Sigmoid colon (tissue), 7 donors: ENCODE measurements around the gene MX2. TPM values are rescaled to one million over a fixed set of nuclear protein-coding genes. Genes with fewer than 3 reads are reported as not detected.

Experiments
- DNase-seq: peaks from one replicate; pipeline ENCODE4 v3.0.0-alpha.2; 2019
- H3K27ac ChIP-seq, 4 donors: fragments of 200-600 bp; sonication (generic); one replicate each; pipeline ENCODE4 v1.5.1; 2016 to 2019; ENCODE audit warnings: mild to moderate bottlenecking in 1 of 4
- H3K27me3 ChIP-seq, 3 donors: fragments of 200-600 bp; sonication (generic); one replicate each; pipeline ENCODE4 v1.5.1; 2019; ENCODE audit warnings: mild to moderate bottlenecking in 1 of 3
- H3K36me3 ChIP-seq, 4 donors: fragments of 200-600 bp; sonication (generic); one replicate each; pipeline ENCODE4 v1.5.1; 2016 to 2019
- H3K4me1 ChIP-seq, 4 donors: fragments of 200-600 bp; sonication (generic); one replicate each; pipeline ENCODE4 v1.5.1; 2017 to 2019
- H3K4me3 ChIP-seq, 4 donors: fragments of 200-600 bp; sonication (generic); one replicate each; pipeline ENCODE4 v1.5.1; 2017 to 2019; ENCODE audit warnings: mild to moderate bottlenecking in 2 of 4, moderate library complexity in 1 of 4
- H3K9me3 ChIP-seq, 4 donors: fragments of 200-600 bp in 3 of 4; sonication (generic) in 3 of 4; one replicate each; pipeline versions ENCODE4 v1.5.1 to v1.6.1; 2013 to 2019
- EP300 ChIP-seq, 4 donors: sonication (generic); formaldehyde crosslinking; IDR thresholded peaks; one replicate each; pipeline ENCODE4 v1.6.1; 2017; ENCODE audit warnings: antibody characterized with exemption in 4 of 4
- POLR2A ChIP-seq, 2 donors: fragments of 450-650 bp; IDR thresholded peaks; one replicate each; pipeline ENCODE4 v1.6.1; 2016; ENCODE audit warnings: antibody characterized with exemption in 2 of 2, mild to moderate bottlenecking in 2 of 2, moderate library complexity in 2 of 2
- POLR2AphosphoS5 ChIP-seq, 4 donors: sonication (generic); formaldehyde crosslinking; IDR thresholded peaks; one replicate each; pipeline ENCODE4 v1.6.1; 2017; ENCODE audit warnings: antibody characterized with exemption in 4 of 4
- WGBS, 2 donors: extraction: QIAGEN DNeasy Blood & Tissue Kit; methylation state at CpG; one replicate each; pipeline ENCODE4 v1.1.7; 2013; 5-methylcytosine and 5-hydroxymethylcytosine counted together
- intact Hi-C: fragments of 100-400 bp; cut with DNase I; formaldehyde crosslinking; loops from one replicate; pipeline ENCODE4 v1.15.1; 2023
- polyA plus RNA-seq, 3 donors: library from polyadenylated mRNA; stranded (reverse); fragments of 200-250 nt; gene quantifications; one replicate each; pipeline ENCODE4 v1.2.3, GENCODE V29; 2013
- total RNA-seq, 4 donors: library from RNA; depleted of rRNA; stranded (reverse); fragments of >200 nt; gene quantifications; one replicate each; pipeline ENCODE4 v1.1.0, GENCODE V29; 2016
- TF ChIP-seq, protein P1 (sequence below), 4 experiments: fragments of 450-650 bp in 3 of 4; fragments of 200-600 bp in 1 of 4; IDR thresholded peaks; one replicate each; pipeline ENCODE4 v1.5.1; 2016 to 2019; ENCODE audit warnings: antibody characterized with exemption in 4 of 4, mild to moderate bottlenecking in 3 of 4, moderate library complexity in 2 of 4
- donor health status: healthy with polysubstance abuse.
- donor health status: Bipolar disorder and iron deficiency.
- donor health status: healthy.

MX2 gene
- total and polyA plus RNA-seq, 7 donors: 2.5 to 23.9 (median 6.2) TPM

DNA sequence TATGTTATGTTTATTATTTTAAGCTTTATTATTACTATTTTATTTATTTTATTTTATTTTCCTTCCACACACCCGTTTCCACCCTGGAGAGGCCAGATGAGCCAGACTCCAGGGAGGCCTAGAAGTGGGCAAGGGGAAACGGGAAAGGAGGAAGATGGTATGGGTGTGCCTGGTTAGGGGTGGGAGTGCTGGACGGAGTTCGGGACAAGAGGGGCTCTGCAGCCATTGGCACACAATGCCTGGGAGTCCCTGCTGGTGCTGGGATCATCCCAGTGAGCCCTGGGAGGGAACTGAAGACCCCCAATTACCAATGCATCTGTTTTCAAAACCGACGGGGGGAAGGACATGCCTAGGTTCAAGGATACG, 63.7 kb downstream of the MX2 start:
- no peak for TF ChIP-seq POLR2A (IDR thresholded peaks at IDR 0.05)
- no peak for TF ChIP-seq POLR2AphosphoS5 (IDR thresholded peaks at IDR 0.05)
- TF ChIP-seq EP300 (IDR thresholded peaks at IDR 0.05): no peak
- TF ChIP-seq, protein P1, sequence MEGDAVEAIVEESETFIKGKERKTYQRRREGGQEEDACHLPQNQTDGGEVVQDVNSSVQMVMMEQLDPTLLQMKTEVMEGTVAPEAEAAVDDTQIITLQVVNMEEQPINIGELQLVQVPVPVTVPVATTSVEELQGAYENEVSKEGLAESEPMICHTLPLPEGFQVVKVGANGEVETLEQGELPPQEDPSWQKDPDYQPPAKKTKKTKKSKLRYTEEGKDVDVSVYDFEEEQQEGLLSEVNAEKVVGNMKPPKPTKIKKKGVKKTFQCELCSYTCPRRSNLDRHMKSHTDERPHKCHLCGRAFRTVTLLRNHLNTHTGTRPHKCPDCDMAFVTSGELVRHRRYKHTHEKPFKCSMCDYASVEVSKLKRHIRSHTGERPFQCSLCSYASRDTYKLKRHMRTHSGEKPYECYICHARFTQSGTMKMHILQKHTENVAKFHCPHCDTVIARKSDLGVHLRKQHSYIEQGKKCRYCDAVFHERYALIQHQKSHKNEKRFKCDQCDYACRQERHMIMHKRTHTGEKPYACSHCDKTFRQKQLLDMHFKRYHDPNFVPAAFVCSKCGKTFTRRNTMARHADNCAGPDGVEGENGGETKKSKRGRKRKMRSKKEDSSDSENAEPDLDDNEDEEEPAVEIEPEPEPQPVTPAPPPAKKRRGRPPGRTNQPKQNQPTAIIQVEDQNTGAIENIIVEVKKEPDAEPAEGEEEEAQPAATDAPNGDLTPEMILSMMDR (IDR thresholded peaks at IDR 0.05): no peak
- intact Hi-C loops: loop anchor here (5.0 to 10.0 kb wide), 2 partner anchors 258 to 809 kb away; partner anchors contain the start of gene BACE2
- Histone ChIP-seq H3K4me1 (peaks cover 0 to 24% (median 13%) of the 10 kb centered on the region in 4 donors), H3K36me3 (peaks cover 0 to 2% (median 0%) of the 10 kb centered on the region in 4 donors), H3K27me3 (no peaks in the 10 kb centered on the region), H3K4me3 (peak overlapping the region; percentile 63 to 78 (median 66)), H3K9me3 (no peaks in the 10 kb centered on the region), H3K27ac (peak overlapping the region; percentile 60 to 74 (median 68))
- no peak for DNase-seq
- WGBS, 2 donors: 41 to 51% methylated on average over 7 of the region's 7 CpGs

DNA sequence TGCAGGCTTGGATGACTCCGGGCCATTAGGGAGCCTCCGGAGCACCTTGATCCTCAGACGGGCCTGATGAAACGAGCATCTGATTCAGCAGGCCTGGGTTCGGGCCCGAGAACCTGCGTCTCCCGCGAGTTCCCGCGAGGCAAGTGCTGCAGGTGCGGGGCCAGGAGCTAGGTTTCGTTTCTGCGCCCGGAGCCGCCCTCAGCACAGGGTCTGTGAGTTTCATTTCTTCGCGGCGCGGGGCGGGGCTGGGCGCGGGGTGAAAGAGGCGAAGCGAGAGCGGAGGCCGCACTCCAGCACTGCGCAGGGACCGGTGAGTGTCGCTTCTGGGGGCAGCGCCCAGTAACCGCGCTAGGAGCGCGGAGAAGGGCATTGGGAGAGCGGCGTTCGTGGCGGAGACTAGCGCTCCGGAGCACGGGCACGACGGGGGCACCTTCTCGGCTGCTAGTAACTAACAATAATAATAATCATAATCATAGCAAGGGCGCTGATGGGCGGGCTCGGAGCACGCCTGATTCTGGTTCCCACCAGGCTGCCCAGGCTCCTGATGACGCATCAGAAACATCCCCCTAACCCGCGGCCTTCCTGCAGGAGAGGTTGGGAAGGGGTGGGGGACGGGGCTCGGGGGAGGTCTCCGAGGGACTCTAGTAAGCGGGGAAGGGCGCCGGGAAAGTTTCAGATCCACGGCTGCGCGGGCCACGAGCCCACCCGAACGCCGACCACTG, 64.3 kb downstream of the MX2 start, which contains the start of gene MX1:
Gene MX1, plus strand, starts transcription at position 286 of the 722 bp plus-strand sequence. CDS start 5,832 bp downstream, outside the sequence.
- DNase-seq: peak; percentile 84
- peak within 1 kb of the TSS; percentile 60 to 74 (median 68) for H3K27ac ChIP-seq
- peak in 1 of 4 donors; percentile 11 for TF ChIP-seq EP300 (IDR thresholded peaks at IDR 0.05)
- TF ChIP-seq, protein P1 (IDR thresholded peaks at IDR 0.05): no peak
- TF ChIP-seq POLR2AphosphoS5 (IDR thresholded peaks at IDR 0.05): peak; percentile 15 to 85 (median 84)
- TF ChIP-seq POLR2A (IDR thresholded peaks at IDR 0.05): peak; percentile 52 to 56
- no peaks in the 10 kb centered on the region for H3K9me3 ChIP-seq
- H3K4me1 ChIP-seq: peaks cover 0 to 19% (median 8%) of the 10 kb centered on the region in 4 donors
- H3K4me3 ChIP-seq: peak within 1 kb of the TSS; percentile 63 to 78 (median 66)
- H3K27me3 ChIP-seq: no peaks in the 10 kb centered on the region
- intact Hi-C loops: loop anchor here (5.0 to 10.0 kb wide), 2 partner anchors 259 to 809 kb away; partner anchors contain the start of gene BACE2
- H3K36me3 ChIP-seq: peaks cover 0 to 7% (median 0%) of the 10 kb centered on the region in 4 donors
- WGBS, 2 donors: 1% methylated on average over 65 of the region's 65 CpGs

DNA sequence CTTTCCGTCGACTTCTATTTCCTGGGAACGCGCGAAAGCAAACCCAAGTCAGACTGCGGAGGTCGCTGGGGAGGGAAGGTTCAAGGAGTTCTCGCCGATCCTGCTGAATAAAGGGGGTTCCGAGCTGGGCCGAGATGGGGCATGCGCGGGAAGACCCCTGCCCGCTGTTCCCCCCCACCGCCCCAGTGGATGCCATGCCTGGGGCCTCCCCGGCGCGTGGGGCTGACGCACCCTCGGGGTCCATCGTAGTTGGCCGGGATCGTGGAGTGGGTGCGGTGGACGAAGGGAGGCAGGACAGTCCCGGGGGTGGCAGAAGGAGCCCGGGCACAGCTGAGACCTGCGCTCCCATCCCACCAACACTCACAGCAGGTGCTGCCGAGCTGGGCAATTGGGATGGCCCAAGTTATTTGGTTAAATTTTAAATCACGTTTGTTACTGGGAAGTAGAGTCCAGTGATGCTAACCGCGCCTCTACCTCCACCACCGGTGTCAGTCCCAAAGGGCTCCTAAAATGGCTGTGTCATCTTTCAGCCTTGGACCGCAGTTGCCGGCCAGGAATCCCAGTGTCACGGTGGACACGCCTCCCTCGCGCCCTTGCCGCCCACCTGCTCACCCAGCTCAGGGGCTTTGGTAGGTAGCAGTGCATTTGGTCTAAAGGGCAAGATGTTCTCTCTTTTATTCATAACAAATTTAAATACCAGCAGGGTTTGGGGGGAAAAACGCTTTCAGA, 65.0 kb downstream of the MX2 start:
- Histone ChIP-seq H3K27ac (peak overlapping the region; percentile 60 to 74 (median 68)), H3K9me3 (no peaks in the 10 kb centered on the region), H3K27me3 (no peaks in the 10 kb centered on the region), H3K4me1 (peaks cover 0 to 16% (median 6%) of the 10 kb centered on the region in 4 donors), H3K4me3 (peak overlapping the region; percentile 63 to 78 (median 66)), H3K36me3 (peaks cover 0 to 13% (median under 1%) of the 10 kb centered on the region in 4 donors)
- intact Hi-C loops: loop anchor here (5.0 to 10.0 kb wide), 2 partner anchors 260 to 808 kb away; partner anchors contain the start of gene BACE2
- TF ChIP-seq POLR2A (IDR thresholded peaks at IDR 0.05): no peak
- no peak for TF ChIP-seq POLR2AphosphoS5 (IDR thresholded peaks at IDR 0.05)
- TF ChIP-seq, protein P1 (IDR thresholded peaks at IDR 0.05): no peak
- TF ChIP-seq EP300 (IDR thresholded peaks at IDR 0.05): no peak
- DNase-seq: no peak
- WGBS, 2 donors: 22 to 23% methylated on average over 41 of the region's 41 CpGs

DNA sequence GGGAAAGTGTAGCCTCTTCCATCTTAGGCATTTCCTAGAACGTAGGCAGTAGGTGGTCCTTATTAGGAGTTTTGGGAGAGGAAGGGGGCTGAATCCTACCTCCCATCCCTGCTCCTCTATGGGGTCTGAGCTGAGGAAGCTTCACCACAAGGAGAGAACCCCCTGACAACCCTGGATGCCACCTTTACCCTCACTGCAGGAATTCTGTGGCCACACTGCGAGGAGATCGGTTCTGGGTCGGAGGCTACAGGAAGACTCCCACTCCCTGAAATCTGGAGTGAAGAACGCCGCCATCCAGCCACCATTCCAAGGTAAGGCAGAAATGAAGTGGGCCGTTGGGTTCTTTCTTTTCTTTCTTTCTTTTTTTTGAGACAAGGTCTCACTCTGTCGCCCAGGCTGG, 65.7 kb downstream of the MX2 start:
- Histone ChIP-seq H3K36me3 (peaks cover 5 to 20% (median 7%) of the 10 kb centered on the region in 4 donors), H3K27ac (no peak overlapping the region), H3K27me3 (no peaks in the 10 kb centered on the region), H3K4me3 (no peak overlapping the region), H3K4me1 (peaks cover 0 to 16% (median 6%) of the 10 kb centered on the region in 4 donors), H3K9me3 (no peaks in the 10 kb centered on the region)
- intact Hi-C loops: loop anchor here (5.0 to 10.0 kb wide), 2 partner anchors 260 to 807 kb away; partner anchors contain the start of gene BACE2
- no peak for TF ChIP-seq POLR2A (IDR thresholded peaks at IDR 0.05)
- no peak for TF ChIP-seq POLR2AphosphoS5 (IDR thresholded peaks at IDR 0.05)
- TF ChIP-seq, protein P1 (IDR thresholded peaks at IDR 0.05): no peak
- TF ChIP-seq EP300 (IDR thresholded peaks at IDR 0.05): no peak
- WGBS, 2 donors: 94 to 95% methylated on average over 8 of the region's 8 CpGs
- DNase-seq: no peak
